ENCODE measurements around the gene PLXNA4. TPM values are rescaled to one million over a fixed set of nuclear protein-coding genes. Genes with fewer than 3 reads are reported as not detected.

Gene PLXNA4
- total RNA-seq, 1 experiment from 2014 or later: not detected

DNA sequence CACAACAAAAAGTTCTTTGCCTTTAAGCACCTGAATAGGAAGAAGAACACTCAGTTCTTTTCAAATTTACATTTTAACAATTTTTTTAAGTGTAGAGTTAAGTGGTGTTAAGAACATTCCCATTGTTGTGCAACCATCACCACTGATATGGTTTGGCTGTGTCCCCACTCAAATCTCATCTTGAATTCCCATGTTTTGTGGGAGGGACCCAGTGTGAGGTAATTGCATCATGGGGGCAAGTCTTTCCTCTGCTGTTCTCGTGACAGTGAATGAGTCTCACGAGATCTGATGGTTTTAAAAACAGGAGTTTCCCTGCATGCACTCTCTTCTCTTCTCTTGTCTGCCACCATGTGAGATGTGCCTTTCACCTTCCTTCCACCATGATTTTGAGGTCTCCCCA is 155.7 kb downstream of the PLXNA4 start:
- POLR2A ChIA-PET: no interaction called here
- Mint-ChIP-seq H3K9me3 (ENCODE audit: unreplicated experiment) (peaks cover 8% of the 10 kb centered on the region), H3K27me3 (ENCODE audit: insufficient read depth, unreplicated experiment) (peaks cover 36% of the 10 kb centered on the region), H3K27ac (ENCODE audit: low read depth, unreplicated experiment) (no peak overlapping the region), H3K4me1 (ENCODE audit: insufficient read depth, unreplicated experiment) (no peaks in the 10 kb centered on the region), H3K36me3 (ENCODE audit: insufficient read depth, unreplicated experiment) (no peaks in the 10 kb centered on the region), H3K4me3 (ENCODE audit: unreplicated experiment) (no peak overlapping the region)
- no TSS peak for BruUV-seq (replicated peaks)
- TF ChIP-seq, protein P1, sequence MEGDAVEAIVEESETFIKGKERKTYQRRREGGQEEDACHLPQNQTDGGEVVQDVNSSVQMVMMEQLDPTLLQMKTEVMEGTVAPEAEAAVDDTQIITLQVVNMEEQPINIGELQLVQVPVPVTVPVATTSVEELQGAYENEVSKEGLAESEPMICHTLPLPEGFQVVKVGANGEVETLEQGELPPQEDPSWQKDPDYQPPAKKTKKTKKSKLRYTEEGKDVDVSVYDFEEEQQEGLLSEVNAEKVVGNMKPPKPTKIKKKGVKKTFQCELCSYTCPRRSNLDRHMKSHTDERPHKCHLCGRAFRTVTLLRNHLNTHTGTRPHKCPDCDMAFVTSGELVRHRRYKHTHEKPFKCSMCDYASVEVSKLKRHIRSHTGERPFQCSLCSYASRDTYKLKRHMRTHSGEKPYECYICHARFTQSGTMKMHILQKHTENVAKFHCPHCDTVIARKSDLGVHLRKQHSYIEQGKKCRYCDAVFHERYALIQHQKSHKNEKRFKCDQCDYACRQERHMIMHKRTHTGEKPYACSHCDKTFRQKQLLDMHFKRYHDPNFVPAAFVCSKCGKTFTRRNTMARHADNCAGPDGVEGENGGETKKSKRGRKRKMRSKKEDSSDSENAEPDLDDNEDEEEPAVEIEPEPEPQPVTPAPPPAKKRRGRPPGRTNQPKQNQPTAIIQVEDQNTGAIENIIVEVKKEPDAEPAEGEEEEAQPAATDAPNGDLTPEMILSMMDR (IDR thresholded peaks at IDR 0.05; ENCODE audit: unreplicated experiment): no peak
- intact Hi-C loops (cut with micrococcal nuclease): no loop called here
- no peak for DNase-seq (ENCODE audit: unreplicated experiment)
- CTCF ChIA-PET: no interaction called here

DNA sequence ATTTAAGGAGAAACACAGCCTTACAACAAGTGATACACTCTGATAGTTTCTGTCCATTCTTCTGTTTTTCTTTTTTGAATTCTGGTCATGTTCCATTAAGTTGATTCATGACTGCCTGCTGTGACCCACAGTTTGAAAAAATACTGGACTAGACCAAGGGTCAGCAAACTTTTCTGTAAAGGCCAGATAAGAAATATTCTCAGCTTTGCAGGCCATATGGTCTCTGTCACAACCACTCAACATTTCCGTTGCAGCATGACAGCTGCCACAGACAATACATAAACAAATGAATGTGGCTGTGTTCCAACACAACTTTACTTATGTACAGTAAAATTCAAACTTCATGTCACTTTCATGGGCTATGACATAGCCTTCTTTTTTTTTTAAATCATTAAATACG is 156.7 kb downstream of the PLXNA4 start:
- H3K4me1 Mint-ChIP-seq (ENCODE audit: insufficient read depth, unreplicated experiment): no peaks in the 10 kb centered on the region
- POLR2A ChIA-PET: no interaction called here
- no peak for DNase-seq (ENCODE audit: unreplicated experiment)
- H3K36me3 Mint-ChIP-seq (ENCODE audit: insufficient read depth, unreplicated experiment): no peaks in the 10 kb centered on the region
- peaks cover 8% of the 10 kb centered on the region for H3K9me3 Mint-ChIP-seq (ENCODE audit: unreplicated experiment)
- TF ChIP-seq, protein P1 (IDR thresholded peaks at IDR 0.05; ENCODE audit: unreplicated experiment): no peak
- CTCF ChIA-PET: no interaction called here
- no peak overlapping the region for H3K4me3 Mint-ChIP-seq (ENCODE audit: unreplicated experiment)
- no peak overlapping the region for H3K27ac Mint-ChIP-seq (ENCODE audit: low read depth, unreplicated experiment)
- intact Hi-C loops (cut with micrococcal nuclease): no loop called here
- H3K27me3 Mint-ChIP-seq (ENCODE audit: insufficient read depth, unreplicated experiment): peaks cover 36% of the 10 kb centered on the region
- BruUV-seq (replicated peaks): no TSS peak

DNA sequence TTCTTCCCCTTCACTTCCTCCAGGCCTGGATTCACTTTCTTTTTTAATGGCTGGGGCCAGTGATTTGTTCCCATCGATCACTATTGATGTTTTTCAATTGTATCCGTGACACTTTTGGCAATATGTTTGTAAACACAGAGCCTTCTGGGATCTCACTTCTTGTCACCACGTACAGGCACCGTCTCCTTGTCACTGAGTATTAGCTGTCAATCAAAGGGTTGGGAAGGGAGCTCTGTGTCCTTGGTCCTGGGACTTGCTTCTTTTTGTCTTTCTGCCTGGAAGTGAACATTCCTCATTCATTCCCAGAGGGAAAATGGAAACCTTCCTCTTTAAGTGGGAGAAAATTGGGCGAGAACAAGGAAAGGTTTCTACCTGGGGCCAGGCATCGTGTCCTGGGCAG is 157.4 kb downstream of the PLXNA4 start:
- DNase-seq (ENCODE audit: unreplicated experiment): no peak
- no peaks in the 10 kb centered on the region for H3K36me3 Mint-ChIP-seq (ENCODE audit: insufficient read depth, unreplicated experiment)
- no peak overlapping the region for H3K27ac Mint-ChIP-seq (ENCODE audit: low read depth, unreplicated experiment)
- TF ChIP-seq, protein P1 (IDR thresholded peaks at IDR 0.05; ENCODE audit: unreplicated experiment): no peak
- intact Hi-C loops (cut with micrococcal nuclease): no loop called here
- no TSS peak for BruUV-seq (replicated peaks)
- H3K27me3 Mint-ChIP-seq (ENCODE audit: insufficient read depth, unreplicated experiment): peaks cover 36% of the 10 kb centered on the region
- peaks cover 8% of the 10 kb centered on the region for H3K9me3 Mint-ChIP-seq (ENCODE audit: unreplicated experiment)
- no peaks in the 10 kb centered on the region for H3K4me1 Mint-ChIP-seq (ENCODE audit: insufficient read depth, unreplicated experiment)
- POLR2A ChIA-PET: no interaction called here
- CTCF ChIA-PET: interaction anchor here (0.7 kb wide), 1 partner anchor 100 kb away, joined by 3 read pairs; no protein-coding TSS in a partner anchor
- no peak overlapping the region for H3K4me3 Mint-ChIP-seq (ENCODE audit: unreplicated experiment)

DNA sequence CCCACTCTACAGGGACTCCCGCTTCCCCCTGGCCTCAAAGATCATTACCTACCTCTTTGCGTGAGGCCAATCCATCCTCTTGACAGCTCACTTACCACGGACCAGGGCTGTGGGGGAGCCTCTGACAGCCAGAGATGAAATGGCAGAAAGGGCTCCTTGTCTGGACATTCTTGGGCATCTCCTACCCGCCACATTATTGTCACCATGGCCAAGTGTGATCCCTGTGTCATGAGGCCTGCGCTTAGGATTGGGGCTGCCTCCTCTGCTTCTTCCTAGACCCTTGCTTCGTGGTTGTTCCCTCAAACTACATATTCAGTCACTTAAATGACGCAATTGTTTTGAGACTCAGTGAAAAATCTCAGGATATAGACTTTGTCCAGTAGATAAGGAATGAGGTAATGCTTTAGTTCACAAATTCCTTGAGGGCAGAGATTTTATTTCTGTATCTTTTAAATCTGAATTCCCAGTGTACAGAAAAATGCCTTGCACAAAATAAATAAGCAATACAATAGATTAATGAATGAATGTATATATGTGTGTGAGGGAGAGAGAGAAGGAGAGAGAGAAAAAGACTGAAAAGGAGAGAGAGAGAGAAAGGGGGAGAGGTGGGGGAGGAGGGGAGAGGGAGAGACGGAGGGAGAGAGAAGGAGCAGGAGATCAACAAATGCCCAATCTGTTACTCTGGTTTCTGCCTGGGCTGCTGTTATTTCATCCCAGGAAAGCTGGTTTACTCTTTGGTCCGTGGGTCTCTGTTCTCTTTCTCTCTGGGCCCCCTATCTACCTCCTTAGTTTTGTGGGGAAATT is 159.0 kb downstream of the PLXNA4 start:
- CTCF ChIA-PET: no interaction called here
- no TSS peak for BruUV-seq (replicated peaks)
- Mint-ChIP-seq H3K9me3 (ENCODE audit: unreplicated experiment) (peaks cover 8% of the 10 kb centered on the region), H3K36me3 (ENCODE audit: insufficient read depth, unreplicated experiment) (no peaks in the 10 kb centered on the region), H3K27ac (ENCODE audit: low read depth, unreplicated experiment) (no peak overlapping the region), H3K27me3 (ENCODE audit: insufficient read depth, unreplicated experiment) (peaks cover 48% of the 10 kb centered on the region), H3K4me3 (ENCODE audit: unreplicated experiment) (no peak overlapping the region), H3K4me1 (ENCODE audit: insufficient read depth, unreplicated experiment) (no peaks in the 10 kb centered on the region)
- intact Hi-C loops (cut with micrococcal nuclease): no loop called here
- TF ChIP-seq, protein P1 (IDR thresholded peaks at IDR 0.05; ENCODE audit: unreplicated experiment): no peak
- POLR2A ChIA-PET: no interaction called here
- DNase-seq (ENCODE audit: unreplicated experiment): no peak
